Activated T-helper 1 cell treated with Interleukin-2 at 50 U/mL for 16 hours (primary cell): ENCODE results near the gene SMTNL2.

Experiments used
- DNase-seq: peaks from one replicate; pipeline ENCODE4 v3.0.0-alpha.2; 2020; ENCODE audit warnings: low read depth

SMTNL2 gene

DNA sequence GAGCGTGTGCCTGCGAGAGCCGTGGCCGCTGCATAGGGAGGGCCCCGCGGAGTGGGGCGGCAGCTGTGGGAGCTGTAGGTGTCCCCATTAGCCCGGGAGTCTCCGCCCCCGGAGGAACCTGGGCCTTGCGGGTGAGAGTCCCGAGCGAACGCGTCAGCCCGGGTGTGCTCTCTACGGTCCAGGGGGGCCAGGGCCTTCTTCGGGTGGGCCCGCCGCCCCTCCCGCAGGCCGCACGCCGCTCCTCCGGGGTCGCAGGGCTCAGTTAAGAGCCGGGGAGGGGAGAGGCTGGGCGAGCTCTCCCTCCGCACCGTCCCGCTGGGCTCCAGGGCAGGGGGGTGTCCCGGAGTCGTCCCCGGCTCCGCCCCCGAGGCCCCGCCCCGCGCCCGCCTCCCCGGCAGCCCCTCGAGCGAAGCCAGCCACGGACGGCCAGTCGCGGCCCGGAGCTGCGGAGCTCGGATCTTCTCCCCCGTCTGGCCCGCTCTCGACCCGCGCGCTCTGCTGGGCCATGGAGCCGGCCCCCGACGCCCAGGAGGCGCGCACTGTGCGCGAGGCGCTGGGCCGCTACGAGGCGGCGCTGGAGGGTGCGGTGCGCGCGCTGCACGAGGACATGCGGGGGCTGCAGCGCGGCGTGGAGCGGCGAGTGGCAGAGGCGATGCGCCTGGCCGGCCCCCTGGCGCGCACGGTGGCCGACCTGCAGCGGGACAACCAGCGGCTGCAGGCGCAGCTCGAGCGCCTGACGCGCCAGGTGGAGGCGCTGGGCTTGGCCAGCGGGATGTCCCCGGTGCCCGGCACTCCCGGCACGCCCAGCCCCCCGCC is at the start of gene SMTNL2:
TSS of gene SMTNL2 (plus strand) at position 429 of the 816 bp plus-strand sequence. CDS start at position 506, 77 bp downstream.
- no peak for DNase-seq

DNA sequence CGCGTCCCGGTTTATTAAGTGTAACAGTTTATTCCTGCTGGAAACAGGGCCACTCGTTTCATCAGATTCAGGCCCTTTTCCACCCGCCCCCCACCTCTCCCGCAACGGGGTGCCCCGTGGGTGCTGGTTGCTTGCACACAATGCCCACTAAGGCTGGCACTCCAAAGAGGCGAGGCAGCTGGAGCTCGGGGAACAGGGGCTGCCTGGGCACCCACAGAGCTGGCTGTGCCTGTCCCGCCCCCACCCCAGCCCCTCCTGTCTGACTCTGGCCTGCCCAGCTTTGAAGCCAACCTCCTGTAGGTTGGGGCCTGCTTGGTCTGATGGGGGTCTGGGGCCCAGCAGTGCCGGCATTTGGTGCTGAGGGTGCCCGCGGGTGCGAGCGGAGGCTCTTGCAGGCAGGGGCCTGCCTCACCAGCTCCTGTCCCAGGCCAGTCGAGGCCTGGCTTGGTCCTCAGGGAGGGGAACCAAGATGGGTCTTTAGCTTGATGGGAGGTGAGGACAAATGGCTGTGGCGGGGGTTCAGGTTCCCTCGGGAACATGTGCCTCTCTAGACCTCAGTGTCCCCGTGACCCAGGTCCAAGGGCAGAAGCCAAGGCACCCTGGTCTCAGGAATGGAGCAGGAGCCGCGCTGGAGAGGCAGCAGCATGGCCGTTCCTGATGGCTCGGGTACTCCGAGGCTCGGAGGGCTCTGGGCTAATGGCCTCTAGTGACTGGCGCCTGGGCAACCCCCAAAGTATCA is 49.2 kb upstream of the SMTNL2 start:
- DNase-seq: no peak

DNA sequence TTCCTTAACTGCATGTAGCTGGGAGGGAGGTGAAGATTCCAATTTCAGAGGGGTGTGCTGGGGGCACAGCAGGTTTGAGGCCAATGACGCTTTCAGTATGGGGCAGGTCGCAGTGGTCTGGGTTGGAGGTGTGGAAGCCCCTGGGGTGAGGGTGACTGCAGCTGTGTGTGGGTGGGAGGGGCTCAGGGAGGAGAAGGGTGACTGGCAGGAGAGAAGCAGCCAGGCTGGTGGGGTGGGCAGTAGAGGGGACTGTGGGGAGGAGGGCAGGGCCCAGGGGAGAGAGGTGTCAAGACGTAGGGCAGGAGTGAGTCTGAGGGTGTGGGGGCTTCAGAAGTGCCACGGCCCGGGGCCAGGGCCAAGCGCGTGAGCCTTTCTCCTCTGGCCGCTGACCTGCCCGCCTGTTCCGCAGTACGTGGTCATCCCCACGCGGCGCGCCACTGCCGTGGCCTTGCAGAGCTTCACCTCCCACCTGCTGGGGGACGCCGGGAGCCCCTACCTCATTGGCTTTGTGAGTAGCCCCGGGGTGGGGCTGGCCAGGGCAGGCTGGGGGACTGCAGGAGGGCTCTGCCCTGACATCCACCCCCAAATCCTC is 48.6 kb upstream of the SMTNL2 start:
- DNase-seq: no peak

DNA sequence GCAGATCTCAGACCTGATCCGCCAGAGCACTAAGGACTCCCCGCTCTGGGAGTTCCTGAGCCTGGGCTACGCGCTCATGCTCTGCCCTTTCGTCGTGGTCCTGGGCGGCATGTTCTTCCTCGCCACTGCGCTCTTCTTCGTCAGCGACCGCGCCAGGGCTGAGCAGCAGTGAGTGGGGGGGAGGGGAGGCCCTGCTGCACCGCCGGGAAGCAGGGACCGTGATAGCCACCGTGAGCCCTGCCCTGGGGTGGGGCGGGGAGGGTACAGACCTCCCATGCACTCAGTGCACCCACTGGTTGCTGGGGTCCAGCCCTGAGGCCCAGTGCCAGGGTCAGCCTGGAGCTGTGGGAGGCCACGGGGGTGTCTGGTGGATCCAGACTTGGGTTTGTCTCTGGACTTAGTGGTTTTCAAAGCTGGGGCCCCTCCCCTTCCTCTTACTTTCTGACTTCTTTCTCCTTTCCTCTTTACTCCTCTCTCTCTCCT is 48.0 kb upstream of the SMTNL2 start:
- no peak for DNase-seq

DNA sequence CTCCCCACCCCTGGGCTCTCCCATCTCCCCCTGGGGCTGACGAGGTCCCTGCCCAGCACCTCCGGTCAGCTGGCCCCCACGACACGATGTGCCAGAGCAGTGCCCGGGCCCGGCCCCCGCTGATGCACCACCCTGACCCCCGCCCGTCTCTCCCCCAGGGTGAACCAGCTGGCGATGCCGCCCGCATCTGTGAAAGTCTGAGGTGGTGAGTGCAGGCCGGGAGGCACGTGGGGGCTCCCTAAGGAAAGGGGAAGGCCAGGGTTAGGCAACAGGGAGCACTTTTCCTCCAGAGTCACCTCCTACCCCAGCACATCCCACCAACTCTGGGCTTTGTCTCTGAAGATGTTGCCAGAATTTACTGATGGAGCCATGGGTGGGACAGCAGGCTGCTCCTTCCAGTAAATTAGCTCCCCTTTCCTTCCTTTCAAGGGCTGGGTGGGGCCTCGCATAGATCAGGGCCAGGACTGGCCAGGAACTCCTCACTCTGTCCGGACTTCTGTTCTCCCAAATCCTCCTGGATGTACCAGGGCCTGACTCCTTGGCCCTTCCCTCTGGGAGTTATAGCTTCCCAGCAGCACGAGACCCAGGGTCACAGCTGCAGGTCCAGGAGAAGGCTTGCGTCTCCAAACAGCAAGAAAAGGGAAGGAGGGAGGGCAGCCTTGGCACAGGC is 47.5 kb upstream of the SMTNL2 start:
- no peak for DNase-seq

DNA sequence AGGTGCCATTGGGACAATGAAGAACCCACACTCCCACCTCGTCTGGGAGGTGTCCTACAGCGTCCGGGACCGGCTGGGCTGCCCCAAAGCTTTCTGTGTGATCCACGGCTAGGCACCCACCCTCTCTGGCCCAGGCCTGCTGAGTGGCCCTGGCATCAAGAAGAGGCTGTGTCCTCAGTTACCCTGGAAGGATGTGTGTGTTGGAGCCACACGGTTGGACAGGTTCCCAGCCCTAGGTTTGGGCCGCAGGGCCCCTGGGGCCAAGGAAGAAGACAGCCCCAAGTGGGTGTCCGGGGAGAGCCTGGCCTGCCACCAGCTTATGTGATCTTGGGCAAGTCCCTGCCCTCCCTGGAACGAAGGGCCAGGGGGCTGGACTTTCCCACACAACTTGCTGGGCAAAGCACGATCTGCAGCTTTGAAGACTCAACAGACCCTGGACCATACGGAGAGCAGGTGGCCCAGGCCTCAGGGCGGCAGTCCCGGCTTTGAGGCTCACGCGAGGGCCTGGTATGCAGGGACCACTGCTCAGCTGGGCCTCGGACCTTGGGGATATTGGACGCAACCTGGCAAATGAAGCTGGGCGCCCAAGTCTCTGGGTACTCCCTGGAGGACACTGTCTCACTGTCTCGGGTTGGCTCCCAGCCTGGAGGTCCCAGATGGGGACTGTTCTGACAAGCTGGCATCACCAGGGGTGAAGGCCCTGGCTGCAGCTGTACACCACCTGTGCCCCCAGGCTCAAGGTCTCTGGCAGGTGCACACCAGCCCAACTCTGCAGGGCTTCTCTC is 46.7 kb upstream of the SMTNL2 start:
- no peak for DNase-seq

DNA sequence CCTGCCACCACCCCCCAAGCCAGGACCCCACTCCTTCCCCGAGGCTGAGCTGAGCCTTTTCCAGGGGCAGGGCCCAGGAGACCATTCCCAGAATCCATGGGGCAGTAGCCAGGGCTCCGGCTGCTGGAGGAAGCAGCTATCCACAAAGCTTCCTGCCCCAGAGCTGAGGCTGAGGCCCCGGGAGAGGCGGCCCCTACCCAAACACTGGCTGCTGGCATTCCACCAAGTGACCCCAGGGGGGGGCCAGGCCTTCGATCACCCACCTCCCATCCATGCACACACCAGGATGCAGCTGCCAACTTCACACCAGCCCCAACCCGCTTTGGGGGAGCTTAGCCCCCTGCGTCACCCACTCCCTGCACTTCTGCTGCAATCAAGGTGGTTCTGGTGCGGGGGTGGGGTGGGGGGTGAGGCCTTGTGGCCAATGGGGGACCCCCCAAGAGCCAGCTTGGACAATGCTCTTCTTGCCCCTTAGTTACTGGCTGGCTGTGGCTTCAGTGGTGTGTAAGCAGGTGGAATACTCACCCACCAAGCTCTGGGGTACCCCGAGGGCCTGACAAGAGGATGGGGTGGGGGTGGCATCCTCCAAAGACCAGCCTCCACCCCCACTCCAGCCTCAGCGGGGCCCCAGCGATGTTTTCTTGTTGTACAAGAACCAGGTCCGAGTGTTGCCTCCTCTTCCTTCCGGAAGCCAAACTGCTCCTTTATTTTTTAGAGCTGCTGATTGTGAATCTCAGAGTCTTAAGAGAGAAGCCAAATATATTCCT is 45.9 kb upstream of the SMTNL2 start:
- DNase-seq: no peak

DNA sequence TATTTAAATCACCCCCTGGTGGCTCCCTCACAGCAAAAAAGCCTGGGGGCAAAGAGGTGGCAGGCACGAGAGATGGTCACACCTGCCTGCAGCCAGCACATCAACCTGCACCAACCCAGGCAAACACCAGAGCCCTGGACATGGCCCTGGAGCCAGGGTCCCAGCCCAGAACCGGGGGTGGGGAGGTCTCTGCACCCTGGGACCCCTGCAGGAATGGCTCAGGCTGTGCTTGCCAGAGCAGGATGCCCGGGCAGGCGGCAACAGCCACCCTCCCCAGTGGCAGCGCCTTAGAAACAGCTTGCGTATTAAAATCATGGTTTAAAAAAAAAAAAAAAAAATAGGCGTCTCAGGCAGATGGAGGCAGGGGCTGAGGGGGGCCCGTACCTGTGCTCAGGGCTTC is 45.3 kb upstream of the SMTNL2 start:
- no peak for DNase-seq

DNA sequence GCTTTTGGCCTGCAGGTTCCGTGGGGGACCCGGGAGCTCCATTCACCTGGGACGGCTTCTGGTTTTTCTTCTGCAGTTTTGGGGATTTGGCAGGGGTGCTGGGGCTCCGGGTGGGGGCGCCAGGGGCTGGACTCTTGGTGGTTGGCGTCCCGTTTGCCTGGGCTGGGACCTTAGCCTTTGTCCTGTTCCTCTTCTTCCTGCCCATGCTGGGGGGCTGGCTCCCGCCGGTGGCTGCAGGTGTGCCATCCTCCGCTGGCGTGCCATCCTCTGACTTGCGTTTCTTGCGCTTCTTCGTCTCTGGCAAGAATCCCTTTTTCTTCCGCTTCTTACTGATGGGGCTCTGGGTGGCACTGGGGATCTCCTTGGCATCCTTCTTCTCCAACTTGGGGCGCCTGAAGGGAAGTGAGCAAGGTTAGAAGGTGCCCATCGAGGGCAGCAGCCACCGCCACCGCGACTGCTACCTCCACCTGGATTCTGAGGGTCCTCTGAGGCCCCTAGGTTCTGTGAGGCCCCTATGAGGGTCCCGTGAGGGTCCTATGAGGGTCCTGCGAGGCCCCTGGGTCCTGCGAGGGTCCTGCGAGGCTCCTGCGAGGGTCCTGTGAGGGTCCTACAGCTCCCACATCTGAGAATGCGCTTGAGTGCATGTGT is 44.6 kb upstream of the SMTNL2 start:
- DNase-seq: no peak

DNA sequence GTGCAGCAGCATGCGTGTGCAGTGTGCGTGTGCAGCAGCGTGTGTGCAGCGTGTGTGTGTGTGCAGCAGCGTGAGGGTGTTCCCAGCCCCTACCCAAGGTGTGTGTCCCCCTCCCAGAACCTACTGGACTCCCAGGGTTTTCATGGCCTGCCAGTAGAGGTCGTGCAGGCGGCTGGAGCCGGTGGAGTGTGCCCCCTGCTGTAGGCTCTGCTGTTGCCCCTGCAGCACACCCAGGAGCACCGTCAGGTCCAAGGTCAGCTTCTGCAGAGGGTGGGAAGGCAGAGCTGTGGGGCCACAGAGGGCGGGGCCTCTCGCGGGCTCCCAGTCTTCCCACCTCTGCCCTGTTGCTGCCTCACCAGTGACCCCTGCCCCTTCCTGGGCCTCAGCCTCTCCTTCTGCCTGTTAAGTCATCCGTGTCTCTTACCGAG is 44.1 kb upstream of the SMTNL2 start:
- no peak for DNase-seq

DNA sequence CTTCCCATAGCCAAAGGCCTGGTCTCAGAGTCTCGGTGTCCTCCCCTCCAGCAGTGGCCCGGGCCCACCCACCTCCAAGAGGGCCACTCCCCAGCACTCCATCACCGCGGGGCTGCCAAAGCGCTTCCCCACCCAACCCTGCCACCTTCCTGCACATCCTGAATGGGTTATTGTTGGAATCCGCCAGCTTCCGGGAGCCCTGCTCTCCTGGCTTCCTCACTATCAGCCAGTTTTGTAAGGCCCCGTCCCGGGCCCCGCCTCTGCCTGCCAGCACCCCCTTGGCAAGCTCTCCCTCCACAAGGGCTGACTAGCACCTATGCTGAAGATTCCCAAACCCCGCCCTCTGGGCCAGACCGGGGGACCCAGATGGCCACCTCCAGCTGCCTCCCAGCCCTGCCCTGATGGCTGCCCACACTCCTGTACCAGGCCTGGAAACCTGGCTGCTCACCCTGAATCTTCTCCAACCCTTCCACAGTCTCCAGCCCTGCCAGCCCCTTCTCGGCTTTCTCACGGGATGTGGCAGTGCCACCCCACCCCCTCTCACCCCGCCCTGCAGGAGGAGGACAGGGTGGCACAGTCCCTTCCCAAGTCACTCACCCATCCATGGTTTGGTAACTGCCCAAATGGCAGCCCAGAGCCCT is 43.5 kb upstream of the SMTNL2 start:
- no peak for DNase-seq

DNA sequence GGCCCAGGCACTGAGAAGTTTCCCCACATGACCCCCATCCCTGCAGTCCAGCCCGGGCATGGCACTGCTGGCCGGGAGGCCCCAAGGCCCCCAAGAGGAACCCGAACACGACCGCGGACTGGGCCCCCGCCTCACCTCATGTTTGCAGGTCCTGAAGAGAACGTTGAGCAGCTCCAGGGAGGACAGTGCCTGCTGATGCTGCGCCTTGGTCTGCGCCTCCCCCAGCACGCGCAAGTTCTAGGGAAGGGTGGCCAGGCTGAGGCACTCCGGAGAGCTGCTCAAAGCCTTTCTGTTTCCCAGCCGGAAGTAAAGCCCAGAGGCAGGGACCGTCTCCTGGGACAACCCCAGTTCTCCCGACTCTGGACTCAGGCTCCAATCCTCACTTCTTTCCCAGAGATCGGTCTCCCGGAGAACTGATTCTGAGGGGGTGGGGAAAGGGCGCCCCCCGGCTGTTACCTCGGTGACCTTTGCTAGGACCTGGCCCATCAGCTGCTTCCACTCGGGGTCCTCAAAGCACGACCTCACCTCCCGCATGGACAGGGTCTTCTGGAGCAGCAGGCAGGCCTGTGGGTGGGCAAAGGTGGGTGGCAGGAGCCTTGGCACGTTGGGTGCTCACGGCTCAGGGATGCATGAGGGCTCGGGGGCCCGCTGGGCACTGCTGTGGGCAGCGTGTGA is 42.9 kb upstream of the SMTNL2 start:
- DNase-seq: no peak

DNA sequence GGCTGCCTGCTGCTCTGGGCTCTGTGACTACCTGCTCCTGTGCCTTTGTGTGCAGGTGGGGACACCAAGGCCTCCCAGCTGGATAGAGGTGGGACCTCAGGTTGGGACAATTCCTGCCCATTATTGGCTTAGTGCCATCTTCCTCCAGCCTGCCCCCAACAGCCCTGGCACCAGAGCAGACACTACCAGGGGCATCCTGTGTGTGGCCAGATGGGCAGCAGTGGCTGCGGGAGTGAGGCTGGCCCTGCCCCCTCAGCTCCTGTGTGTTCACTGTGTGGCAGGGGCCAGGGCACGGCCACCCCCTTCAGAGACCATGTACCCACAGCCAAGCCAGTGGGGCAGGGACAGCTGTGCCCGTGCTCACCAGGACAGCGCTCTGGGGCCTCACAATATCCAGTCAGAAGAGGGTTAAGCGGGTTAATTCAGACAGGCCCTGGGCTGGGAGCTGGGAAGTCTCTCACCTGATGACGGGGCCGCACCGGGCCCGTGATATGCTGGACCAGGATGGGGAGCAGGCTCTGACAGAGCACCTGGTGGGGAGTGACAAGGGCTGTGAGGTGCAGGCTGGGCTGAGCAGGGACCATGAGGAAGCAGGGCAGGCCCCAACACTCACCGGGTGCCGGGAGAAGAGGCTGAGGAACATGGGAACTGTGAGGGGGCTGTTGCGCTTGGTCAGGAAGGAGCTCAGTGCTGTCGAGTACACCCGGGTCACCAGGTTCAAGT is 42.2 kb upstream of the SMTNL2 start:
- no peak for DNase-seq

DNA sequence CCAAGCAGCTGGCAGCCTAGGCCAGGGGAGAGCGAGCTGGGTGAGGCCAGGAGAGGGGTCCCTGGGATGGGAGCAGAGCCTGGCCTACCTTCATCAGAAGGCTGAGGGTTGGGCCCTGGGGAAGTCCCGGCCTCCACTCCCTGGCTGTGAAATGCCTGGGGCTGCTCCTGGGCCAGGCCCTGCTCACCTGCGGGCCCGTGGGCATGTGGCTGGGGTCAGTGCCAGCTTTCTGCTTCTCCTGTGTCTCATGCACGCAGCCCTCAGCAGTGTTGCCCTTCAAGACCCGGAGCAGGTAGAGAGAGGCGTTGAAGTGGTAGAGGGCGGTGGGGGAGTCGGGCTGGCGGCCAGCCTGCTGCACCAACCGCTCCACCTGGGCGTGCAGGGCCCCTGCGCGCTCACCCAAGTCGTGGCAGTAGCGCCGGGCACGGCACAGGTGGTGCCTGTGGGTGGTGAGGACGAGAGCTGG is 41.6 kb upstream of the SMTNL2 start:
- no peak for DNase-seq

DNA sequence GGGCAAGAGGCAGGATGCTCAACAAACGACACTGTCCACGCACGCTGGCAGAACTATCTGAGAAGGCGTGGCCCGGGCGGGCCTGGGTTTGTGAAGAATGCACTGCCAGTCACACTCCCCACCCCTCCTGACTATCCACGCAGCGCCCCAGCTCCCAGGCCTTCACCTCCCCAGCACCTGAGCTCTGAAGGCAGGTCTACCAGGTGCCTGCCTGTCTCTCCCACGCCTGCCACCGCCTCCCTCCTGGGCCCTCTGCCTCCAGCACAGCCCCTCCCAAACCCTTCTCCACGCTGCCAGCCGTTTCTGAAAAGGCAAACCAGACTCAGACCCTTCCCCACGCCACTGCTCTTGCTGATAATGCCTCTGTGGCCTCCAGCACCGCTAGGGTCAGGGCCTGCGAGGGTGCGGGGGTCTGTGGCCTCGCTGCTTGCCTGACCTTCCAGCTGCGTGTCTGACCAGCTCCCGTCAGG is 40.7 kb upstream of the SMTNL2 start:
- DNase-seq: no peak

DNA sequence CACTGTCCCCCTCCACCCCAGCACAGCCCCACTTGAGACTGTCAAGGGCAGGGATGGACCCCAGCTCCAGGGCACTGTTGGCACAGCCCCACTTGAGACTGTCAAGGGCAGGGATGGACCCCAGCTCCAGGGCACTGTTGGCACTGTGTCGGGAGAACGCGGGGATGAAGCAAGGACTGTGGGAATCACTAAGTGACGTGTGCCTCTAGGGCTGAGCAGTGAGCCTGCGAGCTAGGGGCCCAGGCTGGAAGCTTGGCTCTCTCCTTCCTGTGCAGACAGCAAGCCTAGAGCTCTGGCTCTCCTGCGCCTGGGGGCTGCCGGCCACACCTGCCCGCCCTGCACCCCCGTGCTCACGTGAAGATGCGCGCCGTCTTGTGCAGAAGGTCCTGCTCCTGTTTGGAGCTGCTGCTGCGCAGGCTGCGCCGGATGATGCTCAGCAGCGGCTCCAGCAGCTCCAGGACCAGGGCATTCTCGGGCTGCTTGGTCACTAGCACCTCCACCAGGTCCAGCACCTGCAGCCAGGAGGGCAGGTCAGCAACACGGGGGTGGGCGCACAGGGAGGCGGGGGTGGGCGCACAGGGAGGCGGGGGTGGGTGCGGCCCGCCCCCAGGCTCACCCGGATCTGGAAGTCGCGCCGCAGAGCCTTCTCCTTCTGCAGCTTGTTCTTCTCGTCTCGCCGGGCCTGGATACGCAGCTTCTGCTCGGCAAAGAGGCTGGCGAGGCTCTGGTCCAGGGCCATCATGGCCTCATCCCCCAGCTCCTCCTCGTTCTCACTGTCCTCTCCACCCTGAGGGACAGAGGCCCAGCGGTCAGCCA is 40.0 kb upstream of the SMTNL2 start:
- no peak for DNase-seq

DNA sequence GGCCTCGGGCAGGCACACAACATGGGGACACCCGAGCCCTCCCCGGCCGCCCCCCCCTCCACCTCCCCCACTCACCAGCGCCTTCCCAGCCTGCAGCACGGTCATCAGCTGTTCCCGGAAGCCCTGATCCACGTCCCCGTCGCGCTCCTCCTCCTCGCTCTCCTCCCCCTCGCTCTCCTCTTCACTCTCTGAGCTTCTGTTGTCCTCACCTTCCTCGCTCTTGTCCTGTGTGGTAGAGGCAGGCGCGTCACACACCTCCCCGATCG is 39.4 kb upstream of the SMTNL2 start:
- DNase-seq: no peak
